Fibroblast of lung (primary cell): ENCODE results near the gene TBCB.

ENCODE experiments used
- CTCF ChIP-seq, 2 donors: IDR thresholded peaks in 1 of 2; conservative IDR thresholded peaks in 1 of 2; 1 replicate in 1 of 2; 2 replicates in 1 of 2; pipeline ENCODE4 v1.5.1; 2011 to 2012; ENCODE audit warnings: low read length in 2 of 2, control low read depth in 1 of 2, inconsistent platforms in 1 of 2, low read depth in 1 of 2, mild to moderate bottlenecking in 1 of 2
- EZH2 ChIP-seq: IDR thresholded peaks from 2 replicates; pipeline ENCODE4 v1.5.1; 2012; ENCODE audit warnings: low read length, control low read depth, mild to moderate bottlenecking; ENCODE audit errors: missing control alignments

- no peak for TF ChIP-seq EZH2
- no peak for TF ChIP-seq CTCF (conservative IDR thresholded peaks at IDR 0.05 in 1 of 2, IDR thresholded peaks at IDR 0.05 in 1 of 2; ENCODE audit: low read depth in 1 of 2, low read length in 2 of 2)
Measured at GRCh38 chr19:36081894-36082293, 33.4 kb upstream of the TBCB start.
